ENCODE data around the gene TRIOBP.
"Not testable (repeated sequence)": the region's sequence is repeated elsewhere in the genome, so short reads cannot be mapped to it uniquely, and the experiment has no call there.

The TRIOBP gene, protein sequence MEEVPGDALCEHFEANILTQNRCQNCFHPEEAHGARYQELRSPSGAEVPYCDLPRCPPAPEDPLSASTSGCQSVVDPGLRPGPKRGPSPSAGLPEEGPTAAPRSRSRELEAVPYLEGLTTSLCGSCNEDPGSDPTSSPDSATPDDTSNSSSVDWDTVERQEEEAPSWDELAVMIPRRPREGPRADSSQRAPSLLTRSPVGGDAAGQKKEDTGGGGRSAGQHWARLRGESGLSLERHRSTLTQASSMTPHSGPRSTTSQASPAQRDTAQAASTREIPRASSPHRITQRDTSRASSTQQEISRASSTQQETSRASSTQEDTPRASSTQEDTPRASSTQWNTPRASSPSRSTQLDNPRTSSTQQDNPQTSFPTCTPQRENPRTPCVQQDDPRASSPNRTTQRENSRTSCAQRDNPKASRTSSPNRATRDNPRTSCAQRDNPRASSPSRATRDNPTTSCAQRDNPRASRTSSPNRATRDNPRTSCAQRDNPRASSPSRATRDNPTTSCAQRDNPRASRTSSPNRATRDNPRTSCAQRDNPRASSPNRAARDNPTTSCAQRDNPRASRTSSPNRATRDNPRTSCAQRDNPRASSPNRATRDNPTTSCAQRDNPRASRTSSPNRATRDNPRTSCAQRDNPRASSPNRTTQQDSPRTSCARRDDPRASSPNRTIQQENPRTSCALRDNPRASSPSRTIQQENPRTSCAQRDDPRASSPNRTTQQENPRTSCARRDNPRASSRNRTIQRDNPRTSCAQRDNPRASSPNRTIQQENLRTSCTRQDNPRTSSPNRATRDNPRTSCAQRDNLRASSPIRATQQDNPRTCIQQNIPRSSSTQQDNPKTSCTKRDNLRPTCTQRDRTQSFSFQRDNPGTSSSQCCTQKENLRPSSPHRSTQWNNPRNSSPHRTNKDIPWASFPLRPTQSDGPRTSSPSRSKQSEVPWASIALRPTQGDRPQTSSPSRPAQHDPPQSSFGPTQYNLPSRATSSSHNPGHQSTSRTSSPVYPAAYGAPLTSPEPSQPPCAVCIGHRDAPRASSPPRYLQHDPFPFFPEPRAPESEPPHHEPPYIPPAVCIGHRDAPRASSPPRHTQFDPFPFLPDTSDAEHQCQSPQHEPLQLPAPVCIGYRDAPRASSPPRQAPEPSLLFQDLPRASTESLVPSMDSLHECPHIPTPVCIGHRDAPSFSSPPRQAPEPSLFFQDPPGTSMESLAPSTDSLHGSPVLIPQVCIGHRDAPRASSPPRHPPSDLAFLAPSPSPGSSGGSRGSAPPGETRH (N-terminal part only)

DNA sequence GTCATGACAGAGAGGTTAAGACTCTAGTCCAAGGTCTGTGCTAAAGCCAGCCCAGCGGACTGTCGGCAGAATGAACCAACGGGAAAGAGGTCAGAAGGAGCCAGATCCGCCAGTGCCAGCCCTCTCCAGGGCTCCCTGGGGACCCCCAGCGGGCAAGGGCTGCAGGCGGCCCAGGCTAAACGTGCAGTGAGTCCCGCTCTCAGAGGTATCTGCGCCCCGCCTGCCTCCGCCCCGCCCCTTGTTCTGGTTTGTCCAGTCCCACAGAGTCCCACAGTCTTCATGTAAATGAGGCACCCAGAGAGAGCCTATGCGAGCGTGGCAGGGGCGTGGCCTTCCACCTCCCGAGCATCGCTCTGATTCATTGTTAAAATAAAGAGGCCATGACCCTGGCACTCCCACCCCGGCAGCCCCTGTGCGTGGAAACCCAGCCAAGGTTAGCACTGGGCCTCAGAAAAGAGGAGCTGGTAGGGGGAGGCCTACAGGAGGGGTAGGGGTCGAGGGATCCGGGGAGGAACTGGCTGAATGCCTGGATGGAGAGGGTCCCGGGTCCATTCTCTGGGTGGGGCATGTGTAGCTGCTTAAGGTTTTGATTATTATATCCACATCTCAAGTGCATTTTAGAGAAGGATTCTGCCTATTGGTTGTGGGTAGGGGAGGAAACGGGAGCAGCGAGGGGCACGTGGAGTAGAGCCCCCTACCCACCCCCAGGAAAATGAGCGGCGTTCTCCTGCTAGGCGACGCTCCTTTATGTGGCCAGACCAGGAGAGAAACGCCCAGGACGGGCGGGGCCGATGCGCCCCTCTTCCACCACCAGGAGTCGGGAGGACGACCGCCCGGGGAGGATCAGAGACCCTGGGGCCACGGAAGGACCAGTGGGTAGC, at the start of gene TRIOBP:
Gene TRIOBP, plus strand, starts transcription at position 392 of the 881 bp plus-strand sequence. CDS start 4,318 bp downstream, outside the sequence.
- H3K36me3 ChIP-seq (ENCODE audit: insufficient read depth, low read length) = peaks cover 16% of the 10 kb centered on the region
- no peak for TF ChIP-seq EZH2 (IDR thresholded peaks at IDR 0.05)
- 0 out of 2 replicates have a peak, but pooled peaks have one; percentile 31 for TF ChIP-seq POLR2AphosphoS5 (IDR thresholded peaks at IDR 0.05; ENCODE audit: borderline replicate concordance, low read depth, low read length)
- peak; percentile 65 for DNase-seq (ENCODE audit: low read depth, low spot score)
- peak within 1 kb of the TSS; percentile 61 for H3K4me3 ChIP-seq
- H3K27ac ChIP-seq = no peak within 1 kb of the TSS
- no peaks in the 10 kb centered on the region for H3K9me3 ChIP-seq (ENCODE audit: low read depth, low read length)
- H3K9ac ChIP-seq (ENCODE audit: insufficient read length) = no peak within 1 kb of the TSS

DNA sequence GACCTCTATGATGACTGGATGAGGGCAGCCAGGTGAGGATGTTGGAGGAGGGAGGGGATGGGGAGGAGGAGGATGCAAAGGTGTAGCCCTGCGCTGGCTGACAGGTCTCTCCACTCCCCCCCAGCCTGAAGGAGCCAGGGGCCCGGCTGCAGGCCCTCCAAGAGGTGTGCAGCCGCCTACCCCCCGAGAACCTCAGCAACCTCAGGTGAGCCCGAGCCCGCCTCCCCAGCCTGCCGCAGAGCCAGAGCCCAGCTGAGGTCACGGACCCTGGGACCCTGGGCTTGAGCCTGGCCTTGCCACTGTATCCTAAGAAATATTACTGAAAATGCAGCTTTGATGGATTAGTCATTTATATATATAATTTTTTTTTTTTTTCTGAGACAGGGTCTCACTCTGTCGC, 49.5 kb upstream of the TRIOBP start:
- no peak overlapping the region for H3K9ac ChIP-seq (ENCODE audit: insufficient read length)

DNA sequence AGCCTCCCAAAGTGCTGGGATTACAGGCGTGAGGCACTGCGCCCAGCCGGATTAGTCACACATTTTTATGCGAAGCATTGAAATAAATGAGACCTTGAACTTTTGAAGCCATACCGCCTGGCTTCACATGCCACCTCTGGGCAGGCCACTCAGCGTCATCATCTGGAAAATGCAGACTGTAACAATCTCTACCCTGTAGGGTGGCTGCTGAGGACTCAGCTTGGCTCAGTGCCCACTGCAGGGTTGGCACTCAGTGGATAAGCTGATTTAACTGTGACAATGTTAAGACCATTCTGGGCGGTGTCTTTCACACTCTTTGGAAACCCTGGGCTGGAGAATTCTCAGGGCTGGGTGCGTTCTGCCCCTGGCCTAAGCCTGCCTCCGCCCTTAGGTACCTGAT, 48.9 kb upstream of the TRIOBP start:
- Histone ChIP-seq H3K27ac (no peak overlapping the region), H3K36me3 (ENCODE audit: insufficient read depth, low read length) (no peaks in the 10 kb centered on the region)
- no peak for DNase-seq (ENCODE audit: low read depth, low spot score)

More for the DNA sequence above, 49.5 kb upstream of the TRIOBP start:
- H3K27ac ChIP-seq = no peak overlapping the region
- no peaks in the 10 kb centered on the region for H3K9me3 ChIP-seq (ENCODE audit: low read depth, low read length)
- DNase-seq (ENCODE audit: low read depth, low spot score) = no peak
- H3K36me3 ChIP-seq (ENCODE audit: insufficient read depth, low read length) = no peaks in the 10 kb centered on the region
- no peak for TF ChIP-seq FOXP2 (optimal IDR thresholded peaks at IDR 0.05; ENCODE audit: control extremely low read depth, extremely low read length, insufficient read depth)
- TF ChIP-seq EZH2 (IDR thresholded peaks at IDR 0.05) = no peak
- TF ChIP-seq POLR2AphosphoS5 (IDR thresholded peaks at IDR 0.05; ENCODE audit: borderline replicate concordance, low read depth, low read length) = no peak
- no peak overlapping the region for H3K4me3 ChIP-seq

DNA sequence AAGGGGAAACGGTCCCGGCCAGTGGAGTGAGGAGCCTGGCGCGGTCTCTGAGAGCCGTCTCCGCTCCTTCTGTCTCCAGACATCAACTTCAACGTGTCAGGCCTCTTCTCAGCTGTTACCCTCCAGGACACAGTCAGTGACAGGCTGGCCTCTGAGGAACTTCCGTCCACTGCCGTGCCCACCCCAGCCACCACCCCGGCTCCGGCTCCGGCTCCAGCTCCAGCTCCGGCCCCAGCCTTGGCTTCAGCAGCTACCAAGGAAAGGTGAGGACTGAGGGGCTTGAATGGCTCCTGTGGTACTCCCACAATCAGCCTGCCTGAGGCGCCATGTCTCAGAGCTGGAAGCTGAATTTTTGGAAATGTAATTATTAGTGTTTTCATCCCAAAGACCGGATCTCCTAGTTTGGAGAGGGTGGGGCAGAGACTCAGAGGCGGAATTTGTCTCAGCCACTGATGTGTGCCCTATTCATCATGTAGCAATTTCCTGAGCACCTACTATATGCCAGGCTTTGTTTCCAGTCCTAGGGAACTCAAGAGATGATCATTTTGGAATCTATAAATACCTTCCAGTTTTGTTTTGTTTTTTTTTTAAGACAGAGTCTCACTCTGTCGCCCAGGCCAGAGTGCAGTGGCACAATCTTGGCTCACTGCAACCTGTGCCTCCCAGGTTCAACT, 46.2 kb upstream of the TRIOBP start:
- no peak overlapping the region for H3K27ac ChIP-seq

More for the DNA sequence above, 48.9 kb upstream of the TRIOBP start:
- H3K4me3 ChIP-seq = no peak overlapping the region
- TF ChIP-seq EZH2 (IDR thresholded peaks at IDR 0.05) = no peak
- no peak for TF ChIP-seq FOXP2 (optimal IDR thresholded peaks at IDR 0.05; ENCODE audit: control extremely low read depth, extremely low read length, insufficient read depth)
- no peak for TF ChIP-seq POLR2AphosphoS5 (IDR thresholded peaks at IDR 0.05; ENCODE audit: borderline replicate concordance, low read depth, low read length)
- no peak overlapping the region for H3K9ac ChIP-seq (ENCODE audit: insufficient read length)
- no peaks in the 10 kb centered on the region for H3K9me3 ChIP-seq (ENCODE audit: low read depth, low read length)

DNA sequence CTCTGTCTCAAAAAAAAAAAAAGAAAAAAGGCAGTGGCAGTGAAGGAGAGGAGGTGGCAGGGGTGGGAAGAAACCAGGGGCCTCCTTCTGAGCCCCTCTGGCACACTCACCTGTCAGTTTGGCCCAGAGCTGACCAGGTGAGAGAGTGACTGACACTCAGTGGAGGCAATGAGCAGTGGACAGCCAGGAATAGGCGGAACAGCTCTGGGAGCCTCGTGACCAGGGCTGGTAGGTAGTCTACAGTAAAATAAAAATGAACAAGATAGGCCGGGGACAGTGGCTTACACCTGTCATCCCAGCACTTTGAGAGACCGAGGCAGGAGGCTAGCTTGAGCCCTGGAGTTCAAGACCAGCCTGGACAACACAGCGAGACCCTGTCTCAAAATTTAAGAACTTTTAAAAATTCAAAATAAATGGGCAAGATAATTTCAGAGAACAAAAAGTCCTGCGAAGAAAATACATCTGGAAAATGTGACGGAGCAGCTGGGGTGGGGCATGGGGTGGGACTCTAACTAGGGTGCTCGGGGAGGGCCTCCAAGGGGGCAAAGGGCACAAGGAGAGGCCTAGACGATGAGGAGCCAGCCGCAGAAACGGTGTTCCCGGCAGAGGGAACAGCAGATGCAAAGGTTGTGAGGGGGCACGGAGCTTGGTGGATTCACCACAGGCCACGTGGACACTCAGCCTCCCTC, 42.1 kb upstream of the TRIOBP start:
- H3K9ac ChIP-seq (ENCODE audit: insufficient read length) = no peak overlapping the region
- no peak for DNase-seq (ENCODE audit: low read depth, low spot score)
- no peaks in the 10 kb centered on the region for H3K36me3 ChIP-seq (ENCODE audit: insufficient read depth, low read length)
- H3K9me3 ChIP-seq (ENCODE audit: low read depth, low read length) = no peaks in the 10 kb centered on the region
- TF ChIP-seq EZH2 (IDR thresholded peaks at IDR 0.05) (no peak), POLR2AphosphoS5 (IDR thresholded peaks at IDR 0.05; ENCODE audit: borderline replicate concordance, low read depth, low read length) (no peak), FOXP2 (optimal IDR thresholded peaks at IDR 0.05; ENCODE audit: control extremely low read depth, extremely low read length, insufficient read depth) (no peak)
- H3K27ac ChIP-seq = no peak overlapping the region
- H3K4me3 ChIP-seq = no peak overlapping the region

More for the DNA sequence above, 46.2 kb upstream of the TRIOBP start:
- no peak overlapping the region for H3K9ac ChIP-seq (ENCODE audit: insufficient read length)
- H3K4me3 ChIP-seq = no peak overlapping the region
- TF ChIP-seq POLR2AphosphoS5 (IDR thresholded peaks at IDR 0.05; ENCODE audit: borderline replicate concordance, low read depth, low read length) (no peak), EZH2 (IDR thresholded peaks at IDR 0.05) (no peak), FOXP2 (optimal IDR thresholded peaks at IDR 0.05; ENCODE audit: control extremely low read depth, extremely low read length, insufficient read depth) (no peak)
- no peaks in the 10 kb centered on the region for H3K9me3 ChIP-seq (ENCODE audit: low read depth, low read length)
- DNase-seq (ENCODE audit: low read depth, low spot score) = no peak
- H3K36me3 ChIP-seq (ENCODE audit: insufficient read depth, low read length) = no peaks in the 10 kb centered on the region

DNA sequence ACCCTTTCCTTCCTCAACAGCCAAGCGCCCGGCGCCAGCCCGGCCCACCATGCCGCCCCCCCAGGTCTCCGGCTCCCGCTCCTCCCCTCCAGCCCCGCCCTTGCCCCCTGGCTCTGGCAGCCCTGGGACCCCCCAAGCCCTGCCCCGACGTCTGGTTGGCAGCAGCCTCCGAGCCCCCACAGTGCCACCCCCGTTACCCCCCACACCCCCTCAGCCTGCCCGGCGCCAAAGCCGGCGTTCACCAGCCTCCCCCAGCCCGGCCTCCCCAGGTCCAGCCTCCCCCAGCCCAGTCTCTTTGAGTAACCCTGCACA, 41.6 kb upstream of the TRIOBP start:
- no peak overlapping the region for H3K4me3 ChIP-seq
- H3K9ac ChIP-seq (ENCODE audit: insufficient read length) = no peak overlapping the region
- no peaks in the 10 kb centered on the region for H3K36me3 ChIP-seq (ENCODE audit: insufficient read depth, low read length)
- DNase-seq (ENCODE audit: low read depth, low spot score) = no peak
- no peak for TF ChIP-seq POLR2AphosphoS5 (IDR thresholded peaks at IDR 0.05; ENCODE audit: borderline replicate concordance, low read depth, low read length)
- no peak for TF ChIP-seq FOXP2 (optimal IDR thresholded peaks at IDR 0.05; ENCODE audit: control extremely low read depth, extremely low read length, insufficient read depth)
- no peak for TF ChIP-seq EZH2 (IDR thresholded peaks at IDR 0.05)
- H3K9me3 ChIP-seq (ENCODE audit: low read depth, low read length) = no peaks in the 10 kb centered on the region
- H3K27ac ChIP-seq = no peak overlapping the region

DNA sequence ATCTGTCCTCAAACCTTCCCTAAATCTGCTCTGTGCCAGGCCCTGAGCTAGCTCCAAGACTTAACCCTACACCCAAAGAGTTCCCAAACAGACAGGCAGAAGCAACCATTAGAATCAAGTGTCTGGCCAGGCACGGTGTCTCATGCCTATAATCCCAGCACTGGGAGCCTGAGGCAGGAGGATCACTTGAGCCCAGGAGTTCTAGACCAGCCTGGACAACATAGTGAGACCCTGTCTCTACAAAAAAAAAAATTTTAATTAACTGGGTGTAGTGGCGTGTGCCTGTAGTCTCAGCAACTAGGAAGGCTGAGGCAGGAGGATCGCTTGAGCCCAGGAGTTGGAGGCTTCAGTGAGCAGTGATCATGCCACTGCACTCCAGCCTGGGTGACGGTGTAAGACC, 40.3 kb upstream of the TRIOBP start:
- H3K9ac ChIP-seq (ENCODE audit: insufficient read length); DNase-seq (ENCODE audit: low read depth, low spot score); H3K27ac ChIP-seq; H3K9me3 ChIP-seq (ENCODE audit: low read depth, low read length); H3K4me3 ChIP-seq; H3K36me3 ChIP-seq (ENCODE audit: insufficient read depth, low read length): not testable (repeated sequence)

Measured in SK-N-MC (cell line).